Measurements from ENCODE around the gene PDGFA.

GRCh38 chr7:452226-452751 is 67.4 kb downstream of the PDGFA start:
- TF ChIP-seq POLR2AphosphoS5 (IDR thresholded peaks at IDR 0.05) (no peak), POLR2A (IDR thresholded peaks at IDR 0.05) (no peak), CTCF (IDR thresholded peaks at IDR 0.05) (no peak), EP300 (IDR thresholded peaks at IDR 0.05; ENCODE audit: low read depth) (no peak)
